ENCODE data around the gene PEMT. TPM values are rescaled to one million over a fixed set of nuclear protein-coding genes. Genes with fewer than 3 reads are reported as not detected.

PEMT gene
- total RNA-seq, 2 donors from 2014 or later = 15.7 to 22.1 TPM

DNA sequence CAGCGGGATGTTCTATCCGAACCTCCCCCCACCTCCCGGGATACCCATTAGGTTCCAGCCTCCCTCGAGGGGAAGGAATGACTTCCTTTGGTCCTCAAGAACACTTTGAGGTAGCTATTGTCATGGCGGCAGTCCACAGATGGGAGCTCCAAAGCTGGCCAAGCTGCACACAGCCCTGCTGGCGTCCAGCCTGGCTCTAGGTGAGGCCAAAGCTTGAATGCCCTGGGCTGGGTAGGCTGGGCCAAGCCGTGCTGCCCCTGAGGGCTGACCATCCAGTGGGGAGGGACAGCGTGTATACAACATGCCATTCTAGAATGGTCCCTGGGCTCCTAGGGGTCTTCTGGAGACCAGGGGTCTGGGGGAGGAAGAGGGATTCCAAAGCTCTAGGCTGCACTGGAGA is 43.5 kb downstream of the PEMT start:
- no peak overlapping the region for H3K27ac ChIP-seq
- DNase-seq (ENCODE audit: low spot score) (no peak), ATAC-seq (ENCODE audit: insufficient number of reproducible peaks, low FRiP score, low read depth) (no peak)
- no peak overlapping the region for H3K4me3 ChIP-seq
- H3K27me3 ChIP-seq (replicated peaks; ENCODE audit: insufficient read depth) = no peaks in the 10 kb centered on the region
- H3K9me3 ChIP-seq = no peaks in the 10 kb centered on the region
- H3K36me3 ChIP-seq = no peaks in the 10 kb centered on the region
- peaks cover 10 to 34% of the 10 kb centered on the region in 2 donors for H3K4me1 ChIP-seq (ENCODE audit: control insufficient read depth in 1 of 2, low read depth in 2 of 2)
- TF ChIP-seq, protein P1, sequence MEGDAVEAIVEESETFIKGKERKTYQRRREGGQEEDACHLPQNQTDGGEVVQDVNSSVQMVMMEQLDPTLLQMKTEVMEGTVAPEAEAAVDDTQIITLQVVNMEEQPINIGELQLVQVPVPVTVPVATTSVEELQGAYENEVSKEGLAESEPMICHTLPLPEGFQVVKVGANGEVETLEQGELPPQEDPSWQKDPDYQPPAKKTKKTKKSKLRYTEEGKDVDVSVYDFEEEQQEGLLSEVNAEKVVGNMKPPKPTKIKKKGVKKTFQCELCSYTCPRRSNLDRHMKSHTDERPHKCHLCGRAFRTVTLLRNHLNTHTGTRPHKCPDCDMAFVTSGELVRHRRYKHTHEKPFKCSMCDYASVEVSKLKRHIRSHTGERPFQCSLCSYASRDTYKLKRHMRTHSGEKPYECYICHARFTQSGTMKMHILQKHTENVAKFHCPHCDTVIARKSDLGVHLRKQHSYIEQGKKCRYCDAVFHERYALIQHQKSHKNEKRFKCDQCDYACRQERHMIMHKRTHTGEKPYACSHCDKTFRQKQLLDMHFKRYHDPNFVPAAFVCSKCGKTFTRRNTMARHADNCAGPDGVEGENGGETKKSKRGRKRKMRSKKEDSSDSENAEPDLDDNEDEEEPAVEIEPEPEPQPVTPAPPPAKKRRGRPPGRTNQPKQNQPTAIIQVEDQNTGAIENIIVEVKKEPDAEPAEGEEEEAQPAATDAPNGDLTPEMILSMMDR (IDR thresholded peaks at IDR 0.05) = no peak

DNA sequence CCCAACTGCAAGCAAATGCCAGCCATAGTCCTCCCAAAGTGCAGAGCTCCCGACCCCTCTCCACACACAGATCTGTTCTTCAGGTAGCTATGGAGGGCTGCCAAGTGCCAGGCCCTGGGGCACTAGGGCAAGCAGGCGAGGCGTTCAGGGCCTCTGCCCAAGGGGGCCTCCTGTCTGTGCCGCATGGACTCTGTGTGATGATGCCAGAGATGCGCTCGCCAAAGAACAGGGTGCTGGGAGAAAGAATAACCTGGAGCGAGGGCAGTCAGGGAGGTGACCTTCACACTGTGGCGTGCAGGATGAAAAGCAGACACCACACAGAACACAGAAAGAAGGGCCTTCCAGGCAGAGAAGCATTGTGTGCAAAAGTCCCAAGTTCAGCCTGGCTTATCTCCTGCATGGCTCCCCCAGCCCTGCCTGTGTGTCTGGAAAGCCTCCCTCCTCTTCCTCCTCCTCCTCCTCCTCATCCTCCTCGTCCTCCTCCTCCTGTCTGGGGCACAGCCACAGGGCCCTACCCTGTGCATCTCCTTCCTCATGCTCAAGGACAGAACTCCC is 44.2 kb downstream of the PEMT start:
- Histone ChIP-seq H3K27me3 (replicated peaks; ENCODE audit: insufficient read depth) (no peaks in the 10 kb centered on the region), H3K27ac (no peak overlapping the region), H3K4me3 (no peak overlapping the region), H3K36me3 (no peaks in the 10 kb centered on the region), H3K9me3 (no peaks in the 10 kb centered on the region), H3K4me1 (ENCODE audit: control insufficient read depth in 1 of 2, low read depth in 2 of 2) (peaks cover 10 to 34% of the 10 kb centered on the region in 2 donors)
- DNase-seq (ENCODE audit: low spot score) (no peak), ATAC-seq (ENCODE audit: insufficient number of reproducible peaks, low FRiP score, low read depth) (no peak)
- TF ChIP-seq, protein P1 (IDR thresholded peaks at IDR 0.05) = no peak

DNA sequence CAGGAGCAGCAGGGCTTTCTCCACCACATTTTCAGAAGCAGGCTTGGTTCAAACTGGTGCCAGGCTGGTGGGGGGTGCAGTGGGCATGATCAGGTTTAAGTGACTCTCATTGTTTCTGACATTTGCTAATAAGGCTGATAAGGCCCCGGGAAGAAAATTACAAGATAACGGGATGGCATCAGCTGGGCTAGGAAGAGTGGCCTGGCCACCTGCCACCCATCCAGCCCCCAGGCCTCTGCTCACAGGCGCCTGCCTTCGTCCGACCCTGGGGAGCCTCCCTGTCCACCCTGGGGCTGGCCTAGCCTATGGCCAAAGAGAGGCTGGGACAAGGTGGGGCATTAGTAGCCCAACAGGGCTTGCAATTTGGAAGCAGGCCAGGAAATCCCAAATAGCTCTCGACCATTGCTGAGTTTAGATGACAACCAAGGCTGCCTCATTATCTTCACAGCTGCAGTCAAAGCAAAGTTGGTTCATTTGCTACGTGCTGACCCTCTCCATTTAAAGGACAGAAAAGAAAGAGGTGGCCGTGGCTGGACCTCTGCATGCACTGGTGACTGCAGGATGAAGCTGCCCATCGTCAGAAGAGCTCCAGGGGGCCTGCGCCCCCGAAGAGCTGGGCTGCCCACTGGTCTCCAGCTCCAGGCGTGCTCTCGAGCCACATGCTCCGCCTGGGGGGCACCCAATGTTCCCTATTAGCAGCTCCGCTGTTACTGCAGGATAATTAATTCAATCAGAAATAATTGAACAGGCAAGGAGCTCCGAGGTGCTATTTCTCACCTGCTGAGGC is 44.9 kb downstream of the PEMT start:
- TF ChIP-seq, protein P1 (IDR thresholded peaks at IDR 0.05) = no peak
- Histone ChIP-seq H3K4me1 (ENCODE audit: control insufficient read depth in 1 of 2, low read depth in 2 of 2) (peaks cover 10 to 34% of the 10 kb centered on the region in 2 donors), H3K4me3 (no peak overlapping the region), H3K36me3 (no peaks in the 10 kb centered on the region), H3K9me3 (no peaks in the 10 kb centered on the region), H3K27me3 (replicated peaks; ENCODE audit: insufficient read depth) (no peaks in the 10 kb centered on the region), H3K27ac (peak overlapping the region in 1 of 2 donors; percentile 53)
- no peak for DNase-seq (ENCODE audit: low spot score)
- ATAC-seq (ENCODE audit: insufficient number of reproducible peaks, low FRiP score, low read depth) = no peak

DNA sequence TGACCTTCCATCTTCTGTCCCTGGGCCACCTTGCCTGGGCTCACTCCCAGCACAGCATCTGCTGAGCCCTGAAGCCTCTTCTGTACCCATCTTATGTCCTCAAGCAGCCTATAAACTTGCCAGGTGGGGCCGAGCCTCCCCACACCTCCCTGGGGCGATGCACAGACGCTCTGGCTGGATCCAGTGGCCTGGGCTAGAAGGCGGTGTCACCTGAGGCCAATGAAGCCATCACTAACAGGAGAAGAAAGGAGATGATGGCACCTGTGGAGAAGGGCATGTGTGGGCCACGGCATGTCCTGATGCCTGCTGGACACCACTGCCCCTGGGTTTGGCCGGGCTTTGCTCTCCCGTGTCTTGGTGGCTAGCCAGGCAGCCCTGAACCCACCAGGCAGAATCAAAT is 45.5 kb downstream of the PEMT start:
- no peak for ATAC-seq (ENCODE audit: insufficient number of reproducible peaks, low FRiP score, low read depth)
- DNase-seq (ENCODE audit: low spot score) = no peak

More for the DNA sequence above, 45.5 kb downstream of the PEMT start:
- Histone ChIP-seq H3K9me3 (no peaks in the 10 kb centered on the region), H3K36me3 (no peaks in the 10 kb centered on the region), H3K27ac (peak overlapping the region; percentile 53 to 57), H3K4me1 (ENCODE audit: control insufficient read depth in 1 of 2, low read depth in 2 of 2) (peaks cover 10 to 34% of the 10 kb centered on the region in 2 donors), H3K4me3 (no peak overlapping the region), H3K27me3 (replicated peaks; ENCODE audit: insufficient read depth) (no peaks in the 10 kb centered on the region)
- TF ChIP-seq, protein P1 (IDR thresholded peaks at IDR 0.05) = no peak
